Left forelimb (tissue), 1 donor: ENCODE data around the gene SMARCA5.

Experiments used
- DNase-seq: peaks from one replicate; pipeline ENCODE4 v3.0.0-alpha.2; 2018; ENCODE audit warnings: low spot score

Gene SMARCA5

DNA sequence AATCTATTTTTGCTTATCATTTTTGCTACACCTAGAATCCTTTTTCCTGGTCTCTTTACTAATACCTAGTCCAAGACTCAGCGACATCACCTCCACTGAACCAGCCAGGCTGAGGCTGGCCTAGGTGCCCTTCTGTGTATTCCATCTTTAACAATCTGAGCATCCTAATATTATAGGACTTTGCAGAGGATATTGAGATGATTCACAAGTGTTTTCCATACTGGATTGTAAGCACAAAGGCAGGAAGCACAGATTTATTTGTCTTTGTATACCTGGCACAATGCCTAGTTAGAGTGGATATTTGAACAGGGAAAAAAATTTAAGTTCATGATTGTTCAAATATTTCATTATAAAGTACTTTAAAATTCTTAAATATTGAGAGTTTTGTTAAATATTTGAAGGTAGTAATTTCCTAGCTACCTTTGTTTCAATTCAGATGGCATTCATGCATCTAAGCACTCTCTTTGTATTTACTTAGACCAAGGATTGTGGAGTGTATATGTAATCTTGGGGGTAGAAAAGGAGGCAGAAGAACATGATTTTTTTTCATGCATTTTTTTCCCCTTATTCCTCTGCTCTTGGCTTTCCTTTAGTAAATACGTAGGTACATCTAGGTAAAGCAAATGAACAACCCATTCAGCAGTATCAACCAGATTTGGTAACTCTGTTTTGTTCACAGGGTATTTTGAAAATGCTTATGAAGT lies 18.4 kb downstream of the SMARCA5 start:
- DNase-seq: no peak

- DNase-seq: no peak
Measured at GRCh38 chr4:143538979-143539669, 25.6 kb downstream of the SMARCA5 start.

DNA sequence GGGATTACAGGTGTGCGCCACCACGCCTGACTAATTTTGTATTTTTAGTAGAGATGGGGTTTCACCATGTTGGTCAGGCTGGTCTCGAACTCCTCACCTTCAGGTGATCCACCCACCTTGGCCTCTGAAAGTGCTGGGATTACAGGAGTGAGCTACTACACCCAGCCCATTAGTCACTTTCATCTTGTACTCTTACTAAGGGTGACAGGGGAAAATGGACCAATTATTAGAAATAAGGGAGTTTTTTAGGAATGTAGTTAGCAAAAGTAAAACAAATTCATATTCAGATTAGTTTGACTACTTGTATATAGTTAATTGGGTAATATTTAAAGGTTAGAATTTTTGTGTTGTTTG lies 26.1 kb downstream of the SMARCA5 start:
- no peak for DNase-seq

GRCh38 chr4:143549928-143550327 lies 36.4 kb downstream of the SMARCA5 start:
- DNase-seq: no peak

- no peak for DNase-seq
Measured at GRCh38 chr4:143554728-143555597, 41.5 kb downstream of the SMARCA5 start.

GRCh38 chr4:143555676-143556075 lies 42.2 kb downstream of the SMARCA5 start:
- no peak for DNase-seq

- DNase-seq: no peak
Measured at GRCh38 chr4:143558286-143558685, 44.8 kb downstream of the SMARCA5 start.

DNA sequence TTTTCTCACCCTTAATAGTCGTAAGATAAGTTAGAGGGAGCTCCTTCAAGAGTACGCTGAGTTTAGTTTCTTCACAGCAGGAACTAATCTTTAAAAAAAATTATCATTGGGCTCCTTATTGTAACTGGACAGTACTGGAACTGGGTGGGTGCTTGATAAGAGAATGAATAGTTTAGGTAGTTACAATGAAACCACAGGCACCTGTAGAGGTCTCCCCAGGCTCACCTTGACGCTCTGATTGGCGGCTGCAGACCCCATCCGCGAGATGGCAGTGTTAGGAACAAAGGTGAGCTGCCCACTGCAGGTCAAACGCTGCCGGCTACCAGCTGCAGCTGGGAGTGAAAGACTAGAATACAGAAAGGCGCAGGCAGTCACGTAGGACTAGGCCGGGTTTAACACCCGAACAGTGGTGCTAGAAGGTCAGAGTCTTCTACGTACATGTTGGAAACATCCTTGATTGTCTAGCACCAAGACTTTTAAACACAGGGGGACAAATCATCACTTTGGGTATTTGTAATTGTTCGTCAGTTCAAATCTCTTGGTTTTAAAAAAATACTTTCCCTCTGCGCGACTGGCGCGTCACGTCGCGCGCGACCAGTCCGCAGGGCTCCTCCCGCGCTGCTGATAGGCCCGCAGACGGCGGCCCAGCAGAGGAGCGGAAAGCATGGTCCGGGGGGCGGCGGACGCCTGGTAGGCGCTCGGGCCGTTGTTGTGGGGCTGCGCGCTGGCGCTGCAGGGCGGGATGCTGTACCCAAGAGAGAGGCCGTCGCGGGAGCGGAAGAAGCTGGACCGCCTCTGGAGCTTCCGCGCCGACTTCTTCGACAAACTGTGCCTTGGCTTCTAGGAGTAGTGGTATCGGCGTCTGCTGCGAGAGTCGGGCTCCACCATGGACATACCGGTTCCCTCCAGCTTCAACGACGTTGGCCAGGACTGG lies 45.6 kb downstream of the SMARCA5 start:
- peak; percentile 79 for DNase-seq

DNA sequence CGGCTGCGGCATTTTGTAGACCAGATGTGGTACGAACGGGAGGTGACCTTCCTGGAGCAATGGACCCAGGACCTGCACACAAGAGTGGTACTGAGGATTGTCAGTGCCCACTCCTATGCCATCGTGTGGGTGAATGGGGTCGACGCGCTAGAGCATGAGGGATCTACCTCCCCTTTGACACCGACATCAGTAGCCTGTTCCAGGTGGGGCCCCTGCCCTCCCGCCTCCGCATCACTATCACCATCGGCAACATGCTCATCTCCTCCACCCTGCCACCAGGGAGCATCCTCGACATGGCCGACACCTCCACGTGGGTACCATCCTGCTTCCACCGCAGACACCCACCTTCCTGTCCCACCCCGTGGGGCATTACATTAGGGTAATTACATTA lies 46.2 kb downstream of the SMARCA5 start:
- DNase-seq: no peak

DNA sequence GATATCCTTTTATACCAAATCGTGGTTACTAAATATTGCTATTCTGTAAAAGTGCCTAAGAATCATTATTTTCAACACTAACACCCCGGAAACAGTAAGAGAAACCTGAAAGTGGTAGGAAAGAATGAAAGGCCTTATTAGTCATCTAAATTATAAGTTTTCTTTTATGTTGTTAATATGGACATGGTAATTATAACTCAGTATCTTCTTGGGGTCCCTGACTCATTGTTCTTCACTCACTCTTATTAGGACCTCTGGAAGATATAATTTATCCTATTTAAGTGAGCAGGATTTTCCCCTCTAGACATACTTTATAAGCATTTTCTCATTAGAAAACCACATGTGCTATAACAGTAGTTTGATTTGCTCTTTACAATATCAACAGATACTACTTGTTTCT lies 51.0 kb downstream of the SMARCA5 start:
- no peak for DNase-seq

- DNase-seq: no peak
Measured at GRCh38 chr4:143575331-143575730, 61.8 kb downstream of the SMARCA5 start.

- no peak for DNase-seq
Measured at GRCh38 chr4:143581331-143581946, 67.9 kb downstream of the SMARCA5 start.

- no peak for DNase-seq
Measured at GRCh38 chr4:143585548-143585947, 72.0 kb downstream of the SMARCA5 start.

- DNase-seq: no peak
Measured at GRCh38 chr4:143586080-143586479, 72.6 kb downstream of the SMARCA5 start.

DNA sequence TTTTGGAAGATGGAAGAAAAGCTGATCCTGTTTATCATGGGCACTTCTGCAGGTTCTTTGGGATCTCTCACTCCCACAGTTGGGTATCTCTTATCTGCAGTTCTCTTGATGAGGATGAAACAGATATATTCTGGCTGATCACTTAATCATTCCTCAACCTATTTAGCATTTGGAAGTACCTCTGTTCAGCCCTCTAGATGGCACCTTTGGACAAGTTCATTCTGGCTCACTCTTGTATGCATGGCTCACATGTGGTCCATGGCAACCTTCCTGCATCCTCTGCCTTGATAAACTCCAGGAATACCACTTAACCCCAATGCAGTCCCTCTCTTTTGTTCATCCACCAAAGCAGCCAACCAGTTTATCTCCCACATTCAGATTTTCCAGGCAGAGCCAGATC lies 74.2 kb downstream of the SMARCA5 start:
- DNase-seq: no peak

DNA sequence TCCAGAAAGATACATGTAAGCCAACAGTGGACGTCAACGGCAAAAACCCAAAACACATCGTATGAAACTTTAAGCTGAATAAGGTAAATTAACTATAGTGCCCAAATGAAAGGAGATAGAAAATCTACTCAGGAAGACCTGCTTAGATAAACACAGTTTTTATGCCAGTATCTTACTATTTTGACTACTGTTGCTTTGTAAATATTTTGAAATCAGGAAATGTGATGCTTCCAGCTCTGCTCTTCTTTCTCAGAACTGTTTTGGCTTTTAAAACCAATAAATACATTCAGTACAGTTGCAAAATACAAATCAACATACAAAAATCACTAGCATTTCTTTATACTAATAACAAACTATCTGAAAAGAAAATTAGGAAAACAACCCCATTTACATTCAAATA lies 83.8 kb downstream of the SMARCA5 start:
- DNase-seq: no peak

DNA sequence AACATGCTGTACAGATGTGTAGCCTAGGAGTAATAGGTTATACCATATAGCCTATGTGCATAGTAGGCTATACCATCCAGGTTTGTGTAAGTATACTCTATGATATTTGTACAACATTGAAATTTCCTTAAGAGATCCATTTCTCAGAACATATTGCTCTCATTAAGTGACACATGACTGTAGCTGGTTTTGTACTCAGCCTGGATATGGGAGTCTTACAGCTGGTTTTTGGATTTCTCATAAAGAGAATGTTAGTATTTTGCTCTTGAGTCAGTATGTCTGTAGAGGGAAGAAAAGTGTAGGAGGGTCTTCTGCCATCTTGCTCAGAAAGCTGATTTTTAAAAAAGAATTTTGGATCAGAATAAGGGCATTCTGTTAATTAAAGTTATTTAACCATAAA lies 85.3 kb downstream of the SMARCA5 start:
- no peak for DNase-seq

DNA sequence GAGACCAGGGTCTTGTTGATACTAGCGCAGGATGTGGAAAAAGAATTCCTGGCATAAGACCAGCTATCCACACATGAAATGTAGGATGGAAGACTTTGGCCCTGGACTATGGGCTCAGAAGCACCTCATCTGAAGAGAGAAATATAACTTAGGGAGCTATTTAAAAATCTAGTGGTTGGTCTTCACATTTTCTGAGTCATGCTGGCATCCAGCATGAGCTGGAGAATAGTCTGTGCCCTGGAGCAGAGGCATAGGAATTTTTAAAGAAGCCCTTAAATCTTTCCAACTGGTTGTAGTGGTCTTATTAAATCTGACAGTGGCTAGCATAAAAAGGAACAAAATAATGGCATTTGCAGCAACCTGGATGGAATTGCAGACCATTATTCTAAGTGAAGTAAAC lies 86.3 kb downstream of the SMARCA5 start:
- no peak for DNase-seq

- DNase-seq: no peak
Measured at GRCh38 chr4:143606480-143606879, 93.0 kb downstream of the SMARCA5 start.
